Loucy (cell line): ENCODE measurements around the gene ROMO1.
"Not testable (repeated sequence)": the region's sequence is repeated elsewhere in the genome, so short reads cannot be mapped to it uniquely, and the experiment has no call there.

Source experiments
- H2AFZ ChIP-seq: fragments of 200-600 bp; sonication (generic); 2 replicates; pipeline ENCODE4 v1.6.0; 2016; ENCODE audit warnings: antibody characterized with exemption, mild to moderate bottlenecking, low read length, moderate library complexity
- H3F3A ChIP-seq: fragments of 200-600 bp; 2 replicates; pipeline ENCODE4 v1.6.0; 2016; ENCODE audit warnings: antibody characterized with exemption, low read depth, mild to moderate bottlenecking
- H3K27me3 ChIP-seq: fragments of 200-600 bp; sonication (generic); 2 replicates; pipeline ENCODE4 v1.6.1; 2014; ENCODE audit warnings: low read length, mild to moderate bottlenecking; ENCODE audit not compliant: insufficient read depth, poor library complexity, severe bottlenecking
- H3K36me3 ChIP-seq: fragments of 200-600 bp; sonication (generic); 2 replicates; pipeline ENCODE4 v1.6.1; 2016; ENCODE audit warnings: low read length; ENCODE audit not compliant: insufficient read depth
- H3K4me1 ChIP-seq: fragments of 200-600 bp; sonication (generic); 2 replicates; pipeline ENCODE4 v1.5.1; 2014; ENCODE audit warnings: low read length, mild to moderate bottlenecking; ENCODE audit not compliant: insufficient read depth, poor library complexity, severe bottlenecking
- H3K4me2 ChIP-seq: fragments of 200-600 bp; sonication (generic); 2 replicates; pipeline ENCODE4 v1.6.0; 2014; ENCODE audit warnings: antibody characterized with exemption, low read length, low read depth, mild to moderate bottlenecking; ENCODE audit not compliant: poor library complexity, severe bottlenecking
- H3K4me3 ChIP-seq: fragments of 200-600 bp; sonication (generic); 2 replicates; pipeline ENCODE4 v1.5.1; 2014; ENCODE audit warnings: low read length, mild to moderate bottlenecking, mixed read lengths; ENCODE audit not compliant: poor library complexity, severe bottlenecking
- H3K79me2 ChIP-seq: fragments of 200-600 bp; sonication (generic); 2 replicates; pipeline ENCODE4 v1.6.1; 2014; ENCODE audit warnings: low read length; ENCODE audit not compliant: insufficient read depth
- H3K9ac ChIP-seq: fragments of 200-600 bp; sonication (generic); 2 replicates; pipeline ENCODE4 v1.6.0; 2014; ENCODE audit warnings: mild to moderate bottlenecking, low read depth, low read length, moderate library complexity; ENCODE audit not compliant: poor library complexity, severe bottlenecking
- H3K9me2 ChIP-seq: fragments of 200-600 bp; sonication (generic); replicated peaks from 2 replicates; pipeline ENCODE4 v1.6.1; 2016; ENCODE audit warnings: low read depth, low read length, mixed read lengths
- H3K9me3 ChIP-seq: fragments of 200-600 bp; sonication (generic); 2 replicates; pipeline ENCODE4 v1.6.1; 2014; ENCODE audit warnings: mild to moderate bottlenecking, antibody characterized with exemption, low read length, low read depth; ENCODE audit not compliant: insufficient read depth
- H4K20me1 ChIP-seq: fragments of 200-600 bp; sonication (generic); 2 replicates; pipeline ENCODE4 v1.6.0; 2014; ENCODE audit warnings: antibody characterized with exemption, low read length, mild to moderate bottlenecking; ENCODE audit not compliant: insufficient read depth, poor library complexity, severe bottlenecking
- EZH2phosphoT487 ChIP-seq: fragments of 200-600 bp; IDR thresholded peaks from 2 replicates; pipeline ENCODE4 v1.6.1; 2018; ENCODE audit warnings: antibody characterized with exemption, mild to moderate bottlenecking, moderate library complexity, borderline replicate concordance
- TF ChIP-seq, protein P1 (sequence below): fragments of 200-600 bp; sonication (generic); conservative IDR thresholded peaks from 2 replicates; pipeline ENCODE4 v1.5.1; 2014; ENCODE audit warnings: mild to moderate bottlenecking, antibody characterized with exemption, low read length

Gene ROMO1

DNA sequence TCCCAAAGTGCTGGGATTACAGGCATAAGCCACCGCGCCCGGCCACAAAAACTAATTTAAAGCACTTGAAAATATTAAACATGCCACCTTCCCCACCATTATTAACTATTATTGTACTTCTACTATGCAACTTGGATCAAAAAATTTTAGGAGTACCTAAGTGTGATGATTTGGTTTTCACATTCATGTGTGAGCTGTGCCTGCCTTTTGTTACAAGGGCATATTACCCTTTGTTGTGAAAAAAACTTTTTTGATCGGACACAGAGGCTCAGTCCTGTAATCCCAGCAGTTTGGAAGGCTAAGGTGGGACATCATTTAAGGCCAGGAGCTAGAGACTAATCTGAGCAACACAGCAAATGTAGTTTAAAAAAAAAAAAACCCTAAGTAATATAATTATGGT is 17.1 kb downstream of the ROMO1 start:
- Histone ChIP-seq H3K79me2 (peaks cover 93% of the 10 kb centered on the region), H3K36me3 (peaks cover 98% of the 10 kb centered on the region), H4K20me1 (peaks cover 98% of the 10 kb centered on the region), H3K9me2 (no peaks in the 10 kb centered on the region), H3K4me2 (no peak overlapping the region), H3K4me1 (no peaks in the 10 kb centered on the region), H3K9ac (no peak overlapping the region), H3F3A (peaks cover 6% of the 10 kb centered on the region; the same call in 1 of the 2 replicates), H3K27me3 (no peaks in the 10 kb centered on the region), H3K9me3 (no peaks in the 10 kb centered on the region), H3K4me3 (no peak overlapping the region), H2AFZ (no peak overlapping the region)
- TF ChIP-seq, protein P1, sequence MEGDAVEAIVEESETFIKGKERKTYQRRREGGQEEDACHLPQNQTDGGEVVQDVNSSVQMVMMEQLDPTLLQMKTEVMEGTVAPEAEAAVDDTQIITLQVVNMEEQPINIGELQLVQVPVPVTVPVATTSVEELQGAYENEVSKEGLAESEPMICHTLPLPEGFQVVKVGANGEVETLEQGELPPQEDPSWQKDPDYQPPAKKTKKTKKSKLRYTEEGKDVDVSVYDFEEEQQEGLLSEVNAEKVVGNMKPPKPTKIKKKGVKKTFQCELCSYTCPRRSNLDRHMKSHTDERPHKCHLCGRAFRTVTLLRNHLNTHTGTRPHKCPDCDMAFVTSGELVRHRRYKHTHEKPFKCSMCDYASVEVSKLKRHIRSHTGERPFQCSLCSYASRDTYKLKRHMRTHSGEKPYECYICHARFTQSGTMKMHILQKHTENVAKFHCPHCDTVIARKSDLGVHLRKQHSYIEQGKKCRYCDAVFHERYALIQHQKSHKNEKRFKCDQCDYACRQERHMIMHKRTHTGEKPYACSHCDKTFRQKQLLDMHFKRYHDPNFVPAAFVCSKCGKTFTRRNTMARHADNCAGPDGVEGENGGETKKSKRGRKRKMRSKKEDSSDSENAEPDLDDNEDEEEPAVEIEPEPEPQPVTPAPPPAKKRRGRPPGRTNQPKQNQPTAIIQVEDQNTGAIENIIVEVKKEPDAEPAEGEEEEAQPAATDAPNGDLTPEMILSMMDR: no peak
- TF ChIP-seq EZH2phosphoT487: no peak

DNA sequence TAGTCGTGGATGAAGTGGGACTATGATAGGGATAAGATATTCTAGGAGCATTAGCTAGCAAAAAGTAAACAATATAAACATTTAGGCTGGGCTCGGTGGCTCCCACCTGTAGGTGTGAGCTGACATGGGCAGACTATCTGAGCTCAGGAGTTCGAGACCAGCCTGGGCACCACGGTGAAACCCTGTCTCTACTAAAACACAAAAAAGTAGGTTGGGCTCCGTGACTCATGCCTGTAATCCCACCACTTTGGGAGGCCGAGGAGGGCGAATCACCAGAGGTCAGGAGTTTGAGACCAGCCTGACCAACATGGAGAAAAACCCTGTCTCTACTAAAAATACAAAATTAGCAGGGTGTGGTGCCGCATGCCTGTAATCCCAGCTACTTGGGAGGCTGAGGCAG is 19.1 kb downstream of the ROMO1 start:
- H3K9me2 ChIP-seq, H3K4me3 ChIP-seq, H3K4me1 ChIP-seq, H3K9ac ChIP-seq, H2AFZ ChIP-seq, H3K4me2 ChIP-seq, H3F3A ChIP-seq, H3K27me3 ChIP-seq, H3K9me3 ChIP-seq: not testable (repeated sequence)
- peaks cover 92% of the 10 kb centered on the region for H3K79me2 ChIP-seq
- peaks cover 93% of the 10 kb centered on the region for H4K20me1 ChIP-seq
- peaks cover 98% of the 10 kb centered on the region for H3K36me3 ChIP-seq

DNA sequence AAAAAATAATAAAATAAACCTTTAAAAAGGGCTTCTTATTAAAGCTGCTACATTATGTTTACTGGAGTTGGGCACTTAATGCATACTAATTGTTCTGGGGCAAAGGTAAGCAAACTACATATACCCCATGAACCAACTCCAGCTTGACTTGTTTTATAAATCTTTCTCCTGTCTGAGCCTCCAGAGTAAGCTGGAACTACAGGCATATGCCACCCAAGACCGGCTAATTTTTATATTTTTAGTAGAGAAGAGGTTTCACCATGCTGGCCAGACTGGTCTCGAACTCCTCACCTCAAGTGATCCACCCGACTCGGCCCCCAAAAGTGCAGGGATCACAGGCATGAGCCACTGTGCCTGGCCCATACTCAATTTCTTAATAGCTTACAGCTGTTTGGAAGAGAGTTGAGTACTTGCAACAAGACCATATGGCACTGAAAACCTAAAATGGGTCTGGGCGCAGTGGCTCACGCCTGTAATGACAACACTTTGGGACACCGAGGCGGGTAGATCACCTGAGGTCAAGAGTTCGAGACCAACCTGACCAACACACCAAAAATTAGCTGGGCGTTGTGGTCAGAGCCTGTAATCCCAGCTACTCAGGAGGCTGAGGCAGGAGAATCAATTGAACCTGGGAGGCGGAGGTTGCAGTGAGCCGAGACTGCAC is 19.9 kb downstream of the ROMO1 start:
- Histone ChIP-seq H3K9ac (no peak overlapping the region), H3K36me3 (peaks cover 98% of the 10 kb centered on the region), H3K4me1 (no peaks in the 10 kb centered on the region), H3K27me3 (no peaks in the 10 kb centered on the region), H3K4me2 (no peak overlapping the region), H4K20me1 (peaks cover 93% of the 10 kb centered on the region), H3F3A (peaks cover 6% of the 10 kb centered on the region; the same call in 1 of the 2 replicates), H3K4me3 (no peak overlapping the region), H3K9me3 (no peaks in the 10 kb centered on the region), H3K79me2 (peaks cover 93% of the 10 kb centered on the region), H2AFZ (no peak overlapping the region), H3K9me2 (no peaks in the 10 kb centered on the region)
- TF ChIP-seq, protein P1: no peak
- TF ChIP-seq EZH2phosphoT487: no peak

DNA sequence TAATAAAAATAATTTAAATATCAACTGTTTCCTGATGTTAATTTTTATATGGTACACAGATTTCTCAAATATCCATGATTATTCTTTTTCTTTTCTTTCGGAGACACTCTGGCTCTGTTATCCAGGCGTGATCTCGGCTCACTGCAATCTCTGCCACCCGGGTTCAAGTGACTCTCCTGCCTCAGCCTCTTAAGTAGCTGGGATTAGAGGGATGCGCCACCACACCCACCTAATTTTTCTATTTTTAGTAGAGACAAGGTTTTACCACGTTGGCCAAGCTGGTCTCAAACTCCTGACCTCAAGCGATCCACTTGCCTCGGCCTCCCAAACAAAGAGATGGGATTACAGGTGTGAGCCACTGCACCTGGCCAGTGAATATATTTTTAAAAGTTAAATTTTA is 20.5 kb downstream of the ROMO1 start:
- no peaks in the 10 kb centered on the region for H3K4me1 ChIP-seq
- no peak overlapping the region for H3K4me2 ChIP-seq
- H3K27me3 ChIP-seq: no peaks in the 10 kb centered on the region
- peaks cover 98% of the 10 kb centered on the region for H3K36me3 ChIP-seq
- peaks cover 93% of the 10 kb centered on the region for H4K20me1 ChIP-seq
- H3K9me3 ChIP-seq: no peaks in the 10 kb centered on the region
- H3K9me2 ChIP-seq: no peaks in the 10 kb centered on the region
- H3F3A ChIP-seq: peaks cover 11% of the 10 kb centered on the region; the same call in 1 of the 2 replicates
- no peak overlapping the region for H3K4me3 ChIP-seq
- TF ChIP-seq EZH2phosphoT487: no peak
- TF ChIP-seq, protein P1: no peak
- H3K79me2 ChIP-seq: peaks cover 95% of the 10 kb centered on the region
- H2AFZ ChIP-seq: no peak overlapping the region
- no peak overlapping the region for H3K9ac ChIP-seq
